K562 treated with DMSO at 1 percent for 48 hours (cell line): ENCODE data around the gene OR2A7. TPM values are rescaled to one million over a fixed set of nuclear protein-coding genes. Genes with fewer than 3 reads are reported as not detected.

Source experiments
- total RNA-seq: library from RNA; unstranded; fragments of 300-600 nt; gene quantifications from 2 replicates; pipeline ENCODE4 v1.2.3, GENCODE V29; 2022; ENCODE audit warnings: low replicate concordance; ENCODE audit errors: extremely low read depth

The OR2A7 gene, protein sequence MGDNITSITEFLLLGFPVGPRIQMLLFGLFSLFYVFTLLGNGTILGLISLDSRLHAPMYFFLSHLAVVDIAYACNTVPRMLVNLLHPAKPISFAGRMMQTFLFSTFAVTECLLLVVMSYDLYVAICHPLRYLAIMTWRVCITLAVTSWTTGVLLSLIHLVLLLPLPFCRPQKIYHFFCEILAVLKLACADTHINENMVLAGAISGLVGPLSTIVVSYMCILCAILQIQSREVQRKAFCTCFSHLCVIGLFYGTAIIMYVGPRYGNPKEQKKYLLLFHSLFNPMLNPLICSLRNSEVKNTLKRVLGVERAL
- total RNA-seq = not detected in 2 replicates

DNA sequence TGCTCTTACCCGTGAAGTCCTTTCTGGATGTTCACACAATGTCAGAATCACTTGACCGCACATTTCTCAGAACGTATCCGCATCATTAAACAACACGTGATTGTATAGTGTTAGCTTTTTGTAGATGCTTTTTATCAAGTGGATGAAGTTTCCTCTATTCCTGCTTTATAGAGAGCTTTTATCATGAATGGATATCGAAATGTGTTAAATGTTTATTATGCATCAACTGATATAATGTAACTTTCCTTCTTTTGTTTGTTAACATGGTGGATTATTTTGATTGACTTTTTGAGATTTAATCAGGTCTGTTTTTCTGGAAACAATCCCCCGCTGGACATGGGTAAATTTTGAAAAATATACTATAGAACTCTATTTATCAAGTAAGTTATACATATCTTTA, at the start of gene OR2A7:
Gene OR2A7 (minus strand): TSS at position 101 of the 400 bp plus-strand sequence. CDS start 5,164 bp downstream, outside the sequence.

DNA sequence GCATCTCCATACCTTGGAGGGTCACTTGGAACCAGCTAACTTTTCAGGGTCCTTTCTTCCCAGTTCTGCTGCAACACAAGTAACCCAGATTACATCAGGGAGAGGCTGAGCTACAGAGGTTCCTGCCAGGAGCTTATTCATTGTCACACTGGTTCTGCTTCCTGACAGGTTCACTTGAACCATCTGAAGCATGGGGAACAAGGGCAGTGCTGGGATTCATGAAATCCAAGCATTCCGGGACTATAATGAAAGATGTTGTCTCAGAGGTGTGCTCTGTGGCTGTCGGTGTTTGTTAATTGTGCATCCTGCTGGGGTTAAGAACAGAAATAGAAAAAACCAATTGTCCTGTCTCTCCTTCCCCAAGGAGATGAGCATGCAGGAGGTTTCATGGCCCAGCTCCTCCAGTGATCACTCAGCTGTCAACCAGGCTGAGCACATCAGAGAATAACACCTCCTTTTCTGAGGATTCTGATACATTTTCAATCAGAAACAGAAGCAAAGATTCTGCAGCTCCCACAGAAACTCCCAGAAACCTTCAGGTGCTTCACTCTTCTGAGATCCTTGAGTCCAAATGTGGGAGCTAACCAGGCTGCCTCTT, 47.4 kb upstream of the OR2A7 start, which contains the start of gene OR2A1:
Gene OR2A1 (plus strand): TSS at position 548 of the 598 bp plus-strand sequence. CDS start 5,706 bp downstream, outside the sequence.

DNA sequence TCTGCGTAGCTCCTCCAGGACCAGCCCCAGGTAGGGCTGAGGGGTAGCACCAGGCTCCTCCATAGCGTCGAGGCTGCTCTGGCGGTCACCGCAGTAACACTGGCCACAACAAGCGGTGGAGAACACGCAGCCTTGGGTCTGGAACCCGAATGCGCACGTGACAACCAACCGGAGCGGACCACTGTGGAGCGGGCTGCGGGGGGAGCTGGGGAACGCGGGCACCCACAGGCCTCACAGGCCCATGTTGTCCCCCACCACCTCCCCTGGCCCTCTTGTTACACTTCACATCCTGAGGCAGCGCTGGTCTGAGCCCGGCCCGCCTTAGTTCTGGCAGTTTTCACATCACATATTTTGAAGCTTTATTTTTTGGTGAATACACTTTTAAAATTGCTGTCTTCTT, 4.6 kb upstream of the OR2A7 start, which contains the start of gene CTAGE8:
Gene CTAGE8 (minus strand): TSS at position 101 of the 400 bp plus-strand sequence. CDS start 38 bp downstream, at position 63.

DNA sequence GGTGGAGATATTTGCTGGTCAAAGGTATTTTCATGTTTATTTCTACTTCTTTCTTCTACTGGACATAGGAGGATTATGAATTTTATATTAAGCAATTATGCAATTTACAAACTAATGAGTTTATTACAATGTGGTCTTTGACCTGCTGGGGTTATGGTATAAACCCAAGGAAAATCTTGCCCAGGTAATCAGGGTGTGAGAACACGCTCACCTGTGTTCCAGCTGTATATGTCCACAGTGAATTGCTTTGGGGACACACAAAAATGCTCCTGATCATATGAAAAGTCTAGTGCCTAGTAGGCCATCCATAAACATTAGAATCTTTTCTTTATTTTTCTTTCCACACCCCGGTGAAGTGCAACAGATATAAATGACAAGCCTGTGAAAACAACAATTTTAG, 25.2 kb downstream of the OR2A7 start, which contains the start of gene OR2A42:
Gene OR2A42 (minus strand): TSS at position 241 of the 400 bp plus-strand sequence. CDS start 6,762 bp downstream, outside the sequence.

Other genes with a start within 250 kb of the OR2A7 start
- gene OR2A5, start 215.8 kb downstream of the OR2A7 start, total RNA-seq = not detected in 2 replicates
- gene OR2A25, start 195.0 kb downstream of the OR2A7 start, total RNA-seq = not detected in 2 replicates
- not detected in 2 replicates for gene OR2A12, start 178.5 kb downstream of the OR2A7 start, total RNA-seq
- gene OR2A2, start 155.2 kb downstream of the OR2A7 start, total RNA-seq = not detected in 2 replicates
- gene OR2A14, start 141.6 kb downstream of the OR2A7 start, total RNA-seq = not detected in 2 replicates
- not detected in 2 replicates for gene CTAGE4, start 81.3 kb downstream of the OR2A7 start, total RNA-seq
- gene ARHGEF35, start 69.0 kb downstream of the OR2A7 start, total RNA-seq = not detected in 2 replicates
- gene OR2A42, start 25.2 kb downstream of the OR2A7 start, total RNA-seq = not detected in 2 replicates
- not detected in 2 replicates for gene CTAGE8, start 4.5 kb upstream of the OR2A7 start, total RNA-seq
- not detected in 2 replicates for gene OR2A1, start 47.6 kb upstream of the OR2A7 start, total RNA-seq
- gene ARHGEF5, start 90.6 kb upstream of the OR2A7 start, total RNA-seq = not detected in 2 replicates
- gene NOBOX, start 138.9 kb upstream of the OR2A7 start, total RNA-seq = not detected in 2 replicates